GM13976 (cell line): ENCODE measurements around the gene CIBAR2.

Source experiments
- DNase-seq: peaks from one replicate; pipeline ENCODE4 v3.0.0; 2012; ENCODE audit warnings: low spot score
- in situ Hi-C: fragments of 300-500 bp; cut with MboI; formaldehyde crosslinking; loops from one replicate; pipeline ENCODE4 v1.12.0; 2022; ENCODE audit warnings: low sequenced_read_pairs, mixed read lengths, inconsistent platforms; ENCODE audit not compliant: unreplicated experiment
- TF ChIP-seq, protein P1 (sequence below): IDR thresholded peaks from 2 replicates; pipeline ENCODE4 v1.5.1; 2012; ENCODE audit warnings: borderline replicate concordance, mild to moderate bottlenecking; ENCODE audit not compliant: insufficient read depth; ENCODE audit errors: extremely low read depth, missing control alignments, control extremely low read depth

The CIBAR2 gene

DNA sequence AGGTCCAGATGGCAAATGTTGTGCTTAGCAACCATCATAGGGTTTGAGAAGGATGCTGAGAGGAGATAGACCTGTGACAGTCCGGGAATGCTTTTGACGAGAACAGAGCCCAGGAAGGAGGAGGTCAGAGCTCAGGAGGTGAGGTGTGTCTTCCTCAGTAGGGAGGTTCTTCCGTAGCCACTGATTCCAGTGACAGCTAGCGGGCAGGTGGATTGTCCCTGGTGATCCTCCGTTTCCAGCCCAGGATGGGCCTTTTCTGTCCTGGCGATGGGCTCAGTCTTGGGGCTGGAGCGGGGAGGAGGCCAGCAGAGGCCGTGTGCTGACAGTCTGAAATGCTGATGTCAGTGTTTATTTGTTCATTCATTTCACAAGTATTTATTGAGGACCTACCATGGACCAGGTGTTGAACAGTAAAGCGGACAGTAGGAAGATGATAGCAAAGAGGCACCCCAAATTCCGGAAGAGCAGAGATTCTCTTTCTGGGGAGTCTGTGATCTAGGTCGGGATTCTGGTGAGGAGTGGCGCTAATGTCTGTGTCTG is 45.9 kb downstream of the CIBAR2 start:
- no peak for DNase-seq
- TF ChIP-seq, protein P1, sequence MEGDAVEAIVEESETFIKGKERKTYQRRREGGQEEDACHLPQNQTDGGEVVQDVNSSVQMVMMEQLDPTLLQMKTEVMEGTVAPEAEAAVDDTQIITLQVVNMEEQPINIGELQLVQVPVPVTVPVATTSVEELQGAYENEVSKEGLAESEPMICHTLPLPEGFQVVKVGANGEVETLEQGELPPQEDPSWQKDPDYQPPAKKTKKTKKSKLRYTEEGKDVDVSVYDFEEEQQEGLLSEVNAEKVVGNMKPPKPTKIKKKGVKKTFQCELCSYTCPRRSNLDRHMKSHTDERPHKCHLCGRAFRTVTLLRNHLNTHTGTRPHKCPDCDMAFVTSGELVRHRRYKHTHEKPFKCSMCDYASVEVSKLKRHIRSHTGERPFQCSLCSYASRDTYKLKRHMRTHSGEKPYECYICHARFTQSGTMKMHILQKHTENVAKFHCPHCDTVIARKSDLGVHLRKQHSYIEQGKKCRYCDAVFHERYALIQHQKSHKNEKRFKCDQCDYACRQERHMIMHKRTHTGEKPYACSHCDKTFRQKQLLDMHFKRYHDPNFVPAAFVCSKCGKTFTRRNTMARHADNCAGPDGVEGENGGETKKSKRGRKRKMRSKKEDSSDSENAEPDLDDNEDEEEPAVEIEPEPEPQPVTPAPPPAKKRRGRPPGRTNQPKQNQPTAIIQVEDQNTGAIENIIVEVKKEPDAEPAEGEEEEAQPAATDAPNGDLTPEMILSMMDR, result no peak
- in situ Hi-C loops, result no loop called here

DNA sequence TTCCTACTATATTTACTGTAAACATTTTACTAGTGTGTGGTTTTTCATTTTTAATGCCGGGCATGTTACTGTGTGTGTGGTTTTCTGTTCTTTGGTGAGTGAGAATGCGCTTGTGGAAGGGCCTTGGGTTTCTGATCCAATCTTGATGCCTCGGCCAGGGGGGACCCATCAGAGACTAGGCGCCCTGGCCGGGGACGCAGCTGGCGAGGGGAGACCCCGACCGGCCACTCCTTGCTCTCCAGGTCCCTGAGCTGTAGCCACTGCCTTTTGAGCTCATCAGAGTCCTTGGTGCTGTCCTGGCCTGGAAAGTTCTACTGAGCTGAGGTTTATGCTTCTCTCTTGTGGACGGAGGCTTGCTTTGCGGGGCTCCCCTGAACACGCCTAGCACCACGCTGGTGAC is 47.2 kb downstream of the CIBAR2 start:
- in situ Hi-C loops, result no loop called here
- TF ChIP-seq, protein P1, result no peak
- no peak for DNase-seq

DNA sequence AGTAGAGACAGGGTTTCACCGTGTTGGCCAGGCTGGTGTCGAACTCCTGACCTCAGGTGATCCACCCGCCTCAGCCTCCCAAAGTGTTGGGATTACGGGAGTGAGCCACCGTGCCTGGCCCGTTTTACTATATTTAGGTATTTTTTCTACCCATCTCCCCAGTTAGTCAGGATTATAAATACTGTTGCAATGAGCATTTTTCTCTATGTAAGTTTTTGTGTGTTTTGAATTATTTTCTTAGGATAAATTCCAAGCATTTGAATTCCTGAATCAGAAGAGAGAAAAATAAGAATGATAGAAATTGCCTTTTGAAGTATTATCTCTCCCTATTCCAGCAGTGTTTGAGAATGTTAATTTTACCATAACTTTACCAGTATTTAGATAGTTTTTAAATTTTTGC is 48.1 kb downstream of the CIBAR2 start:
- in situ Hi-C loops, result no loop called here

DNA sequence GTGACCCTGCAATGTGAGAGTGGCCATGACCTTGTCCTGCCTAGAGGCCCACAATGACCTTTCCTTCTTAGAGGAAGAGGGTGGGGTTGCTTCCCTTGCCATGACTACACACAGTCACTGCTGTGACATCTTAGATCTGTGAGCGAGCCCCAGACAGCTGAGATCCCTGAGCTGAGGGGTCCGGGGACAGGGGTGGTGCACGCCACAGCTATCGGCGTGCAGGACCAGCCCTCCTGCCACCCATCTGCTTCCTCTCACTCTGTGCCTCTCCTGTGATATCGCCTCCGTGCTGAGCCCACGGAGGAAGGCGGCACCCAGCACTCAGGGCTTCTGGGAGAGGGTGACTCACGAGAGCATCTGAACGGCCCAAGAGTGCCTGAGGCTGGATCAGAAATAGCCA is 49.4 kb downstream of the CIBAR2 start:
- in situ Hi-C loops, result no loop called here
- DNase-seq, result no peak
- TF ChIP-seq, protein P1, result no peak

More for the DNA sequence above, 48.1 kb downstream of the CIBAR2 start:
- TF ChIP-seq, protein P1, result no peak
- no peak for DNase-seq

DNA sequence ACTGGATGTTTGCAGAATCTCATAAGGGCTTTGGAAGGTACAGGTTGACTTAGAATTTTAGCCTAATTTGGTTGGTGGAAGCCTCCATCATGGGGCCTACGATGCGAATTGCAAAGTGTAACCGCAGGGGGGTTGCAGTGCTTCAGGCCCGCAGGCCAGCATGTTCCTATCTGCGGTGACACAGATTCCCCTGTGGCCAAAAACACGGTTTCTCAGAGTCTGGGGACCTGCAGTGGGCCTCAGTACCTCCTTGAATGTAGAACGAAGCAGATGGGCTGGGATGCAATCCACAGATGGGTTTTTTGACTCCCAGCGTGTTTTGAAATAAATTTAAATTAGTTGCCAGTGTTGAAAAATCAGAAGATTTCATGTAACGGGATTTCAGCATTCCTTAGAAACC is 49.9 kb downstream of the CIBAR2 start:
- in situ Hi-C loops, result no loop called here
- DNase-seq, result no peak
- TF ChIP-seq, protein P1, result no peak

DNA sequence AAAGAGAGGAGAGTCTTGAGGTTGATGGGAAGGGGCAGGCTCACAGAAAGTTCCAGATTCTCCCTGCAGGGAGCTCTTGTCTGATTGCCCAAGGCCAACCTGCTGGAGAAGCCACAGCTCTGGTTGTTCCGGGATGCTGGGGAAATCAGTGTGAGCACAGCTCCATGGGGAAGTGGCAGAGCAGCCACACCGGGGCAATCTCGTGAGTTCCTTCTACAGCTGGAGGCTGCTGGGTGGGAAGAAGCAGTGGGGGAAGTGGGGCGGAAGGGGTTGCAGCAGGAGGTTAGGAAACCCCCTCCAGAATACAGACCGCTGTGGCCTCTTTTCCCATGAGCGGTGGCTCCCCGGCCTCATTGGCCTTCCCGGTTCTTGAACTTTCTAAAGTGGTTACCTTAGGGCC is 50.7 kb downstream of the CIBAR2 start:
- no peak for DNase-seq
- in situ Hi-C loops, result no loop called here

More for the DNA sequence above, 50.7 kb downstream of the CIBAR2 start:
- TF ChIP-seq, protein P1, result no peak
